Lung (tissue), 12 donors: ENCODE measurements around the gene CCL22. TPM values are rescaled to one million over a fixed set of nuclear protein-coding genes. Genes with fewer than 3 reads are reported as not detected.

Source experiments
- ATAC-seq: fragments of 200-7000 bp; cut with Tn5 transposase; one replicate; pipeline ENCODE4 v1.9.1; 2020; ENCODE audit warnings: moderate number of reproducible peaks; ENCODE audit not compliant: insufficient read depth, low FRiP score
- DNase-seq, 3 donors: peaks; one replicate each; pipeline ENCODE4 v3.0.0-alpha.2; 2013 to 2017
- H3K27ac ChIP-seq, 2 donors: one replicate each; pipeline ENCODE4 v1.5.1; 2013; ENCODE audit warnings: mild to moderate bottlenecking in 2 of 2, moderate library complexity in 2 of 2, control low read depth in 1 of 2, inconsistent platforms in 1 of 2, low read depth in 1 of 2, low read length in 1 of 2
- H3K27me3 ChIP-seq, 3 donors: one replicate each; pipeline ENCODE4 v1.5.1; 2013; ENCODE audit warnings: low read length in 2 of 3; ENCODE audit not compliant: control insufficient read depth in 3 of 3, insufficient read depth in 3 of 3
- H3K36me3 ChIP-seq, 4 donors: one replicate each; pipeline ENCODE4 v1.5.1; 2013; ENCODE audit warnings: low read length in 4 of 4, mild to moderate bottlenecking in 1 of 4, moderate library complexity in 1 of 4; ENCODE audit not compliant: control insufficient read depth in 4 of 4, insufficient read depth in 4 of 4
- H3K4me1 ChIP-seq, 5 donors: one replicate each; pipeline ENCODE4 v1.5.1; 2013; ENCODE audit warnings: low read length in 5 of 5, mild to moderate bottlenecking in 2 of 5, moderate library complexity in 1 of 5; ENCODE audit not compliant: control insufficient read depth in 5 of 5, insufficient read depth in 5 of 5
- H3K4me3 ChIP-seq: one replicate; pipeline ENCODE4 v1.5.1; 2013; ENCODE audit warnings: mild to moderate bottlenecking, control low read depth, moderate library complexity
- H3K9ac ChIP-seq, 2 donors: one replicate each; pipeline ENCODE4 v1.5.1; 2013; ENCODE audit warnings: low read length in 2 of 2, control low read depth in 1 of 2; ENCODE audit not compliant: insufficient read depth in 1 of 2
- H3K9me3 ChIP-seq, 4 donors: one replicate each; pipeline ENCODE4 v1.5.1; 2013; ENCODE audit warnings: low read length in 3 of 4, mild to moderate bottlenecking in 1 of 4, moderate library complexity in 1 of 4; ENCODE audit not compliant: control insufficient read depth in 4 of 4, insufficient read depth in 3 of 4
- CTCF ChIP-seq: IDR thresholded peaks from 2 replicates; pipeline ENCODE4 v1.5.1; 2012; ENCODE audit warnings: mild to moderate bottlenecking; ENCODE audit errors: control extremely low read depth, extremely low read depth
- WGBS, 2 donors: extraction: QIAGEN DNeasy Blood & Tissue Kit; methylation state at CpG; one replicate each; pipeline ENCODE4 v1.1.7; 2013; 5-methylcytosine and 5-hydroxymethylcytosine counted together
- polyA plus RNA-seq, 2 donors: library from polyadenylated mRNA; stranded (reverse); fragments of 200-250 nt; gene quantifications; one replicate each; pipeline ENCODE4 v1.2.1, GENCODE V29; 2013
- total RNA-seq, 2 donors: library from RNA; depleted of rRNA in 1 of 2; stranded (reverse); fragments of >200 nt in 1 of 2; gene quantifications; one replicate each; pipeline ENCODE4 v1.2.1, GENCODE V29; 2014 to 2021
- donor health status: control.
- donor health status: control.
- donor health status: Bipolar disorder and iron deficiency.
- donor health status: healthy.
- donor health status: DM: yes; HTN: yes; CAD: no.

The CCL22 gene
- total and polyA plus RNA-seq, 4 donors: 0.43 to 3.1 (median 1.2) TPM

GRCh38 chr16:57347858-57348257, 10.7 kb upstream of the CCL22 start:
- DNase-seq: no peak
- TF ChIP-seq CTCF: no peak
- Histone ChIP-seq H3K9ac (no peak overlapping the region), H3K9me3 (no peaks in the 10 kb centered on the region), H3K36me3 (no peaks in the 10 kb centered on the region), H3K27ac (no peak overlapping the region), H3K27me3 (peaks cover 0 to 2% (median 0%) of the 10 kb centered on the region in 3 donors), H3K4me3 (no peak overlapping the region), H3K4me1 (no peaks in the 10 kb centered on the region)
- 89 to 96% methylated on average over 6 of the region's 6 CpGs for WGBS, 2 donors
- ATAC-seq: no peak

- Histone ChIP-seq H3K9me3 (no peaks in the 10 kb centered on the region), H3K4me3 (no peak overlapping the region), H3K27me3 (peaks cover 0 to 2% (median 0%) of the 10 kb centered on the region in 3 donors), H3K4me1 (no peaks in the 10 kb centered on the region), H3K27ac (no peak overlapping the region), H3K36me3 (no peaks in the 10 kb centered on the region), H3K9ac (no peak overlapping the region)
- DNase-seq (no peak), ATAC-seq (no peak)
- WGBS, 2 donors: 69 to 98% methylated on average over 2 of the region's 2 CpGs
- no peak for TF ChIP-seq CTCF
These were observed 10.3 kb upstream of the CCL22 start for GRCh38 chr16:57348327-57348726.

DNA sequence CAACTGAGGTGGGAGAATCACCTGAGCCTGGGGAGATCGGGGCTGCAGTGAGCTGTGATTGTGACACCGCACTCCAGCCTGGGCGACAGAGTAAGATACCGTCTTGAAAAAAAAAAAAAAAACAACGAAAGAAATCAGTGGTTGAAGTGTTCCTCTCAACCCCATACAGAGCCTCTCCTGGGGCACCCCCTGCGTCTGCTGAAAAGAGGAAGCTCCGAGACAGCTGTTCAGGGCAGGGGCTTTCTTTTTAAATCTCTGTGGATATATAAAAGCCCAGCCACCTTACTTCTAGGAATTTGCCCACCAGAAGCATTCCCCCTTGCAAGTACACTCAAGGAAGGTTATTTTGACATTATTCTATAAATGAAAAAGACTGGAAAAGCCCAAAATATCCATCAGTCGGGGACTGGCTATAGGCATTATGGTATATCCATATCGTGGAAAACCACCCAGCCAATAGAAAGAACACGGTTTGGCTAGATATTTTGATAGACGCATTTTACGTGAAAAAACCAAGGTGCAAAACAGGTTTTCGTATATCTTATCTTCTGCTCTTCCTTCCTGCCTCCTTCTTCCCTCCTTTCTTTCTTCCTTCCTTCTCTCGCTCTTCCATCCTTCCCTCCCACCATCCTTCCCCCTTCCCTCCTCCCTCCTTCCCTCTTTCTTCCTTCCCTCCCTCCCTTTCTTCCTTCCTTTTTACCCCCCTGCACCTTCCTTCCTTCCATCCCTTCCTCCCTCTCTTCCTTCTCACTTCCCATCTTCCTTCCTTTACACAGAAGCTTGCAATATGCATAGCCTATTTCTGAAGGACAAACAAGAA, 9.2 kb upstream of the CCL22 start:
- no peak for ATAC-seq
- 24 to 36% methylated on average over 14 of the region's 14 CpGs for WGBS, 2 donors
- Histone ChIP-seq H3K4me1 (no peaks in the 10 kb centered on the region), H3K27me3 (peaks cover 0 to 2% (median 0%) of the 10 kb centered on the region in 3 donors), H3K27ac (no peak overlapping the region), H3K9me3 (no peaks in the 10 kb centered on the region), H3K4me3 (no peak overlapping the region), H3K36me3 (no peaks in the 10 kb centered on the region), H3K9ac (no peak overlapping the region)
- TF ChIP-seq CTCF: no peak
- no peak for DNase-seq
